ENCODE data around the gene PLEKHA6. TPM values are rescaled to one million over a fixed set of nuclear protein-coding genes. Genes with fewer than 3 reads are reported as not detected.
"Not testable (repeated sequence)": the region's sequence is repeated elsewhere in the genome, so short reads cannot be mapped to it uniquely, and the experiment has no call there.

PLEKHA6 gene
- total RNA-seq, 2 experiments from 2014 or later = 0.23 to 0.25 TPM

DNA sequence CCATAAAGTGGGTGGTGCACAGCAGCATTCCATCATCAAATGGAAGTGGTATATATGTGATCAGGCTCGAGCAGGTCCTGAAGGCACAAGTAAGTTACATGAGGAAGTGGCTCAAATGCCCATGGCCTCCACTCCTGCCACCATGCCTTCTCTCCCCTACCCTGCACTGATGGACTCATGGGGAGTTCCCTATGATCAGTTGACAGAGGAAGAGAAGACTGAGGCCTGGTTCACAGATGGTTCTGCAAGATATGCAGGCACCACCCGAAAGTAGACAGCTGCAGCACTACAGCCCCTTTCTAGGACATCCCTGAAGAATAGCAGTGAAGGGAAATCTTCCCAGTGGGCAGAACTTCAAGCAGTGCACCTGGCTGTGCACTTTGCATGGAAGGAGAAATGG, 121.2 kb downstream of the PLEKHA6 start:
- CTCF ChIA-PET, POLR2A ChIA-PET: not testable (repeated sequence)

DNA sequence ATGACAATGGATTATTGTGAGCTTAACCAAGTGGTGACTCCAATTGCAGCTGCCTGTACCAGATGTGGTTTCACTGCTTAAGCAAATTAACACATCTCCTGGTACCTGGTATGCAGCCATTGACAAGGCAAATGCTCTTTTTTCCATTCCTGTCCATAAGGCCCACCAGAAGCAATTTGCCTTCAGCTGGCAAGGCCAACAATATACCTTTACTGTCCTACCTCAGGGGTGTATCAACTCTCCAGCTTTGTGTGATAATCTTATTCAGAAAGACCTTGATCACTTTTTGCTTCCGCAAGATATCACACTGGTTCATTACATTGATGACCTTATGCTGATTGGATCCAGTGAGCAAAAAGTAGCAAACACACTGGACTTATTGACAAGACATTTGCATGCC, 122.2 kb downstream of the PLEKHA6 start:
- CTCF ChIA-PET, POLR2A ChIA-PET: not testable (repeated sequence)

DNA sequence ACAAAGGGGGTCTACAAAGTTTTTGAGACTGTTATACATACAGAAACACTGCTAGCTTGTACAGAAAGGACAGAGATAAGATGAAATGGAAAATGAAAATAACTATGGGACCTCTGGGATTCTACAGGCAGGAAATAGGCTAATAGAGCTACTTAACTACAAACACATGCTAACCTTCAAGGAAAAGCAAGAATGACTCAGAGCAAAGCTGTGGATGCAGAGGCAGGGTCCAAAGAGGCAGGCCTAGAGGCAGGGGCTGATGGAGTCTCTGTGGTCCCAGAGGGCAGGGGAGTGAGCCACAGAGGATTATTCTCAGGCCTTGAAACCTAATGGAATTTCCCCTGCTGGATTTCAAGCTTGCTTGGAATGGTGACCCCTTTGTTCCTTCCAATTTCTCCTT, 127.2 kb downstream of the PLEKHA6 start:
- ChIA-PET POLR2A (no interaction called here), CTCF (no interaction called here)

DNA sequence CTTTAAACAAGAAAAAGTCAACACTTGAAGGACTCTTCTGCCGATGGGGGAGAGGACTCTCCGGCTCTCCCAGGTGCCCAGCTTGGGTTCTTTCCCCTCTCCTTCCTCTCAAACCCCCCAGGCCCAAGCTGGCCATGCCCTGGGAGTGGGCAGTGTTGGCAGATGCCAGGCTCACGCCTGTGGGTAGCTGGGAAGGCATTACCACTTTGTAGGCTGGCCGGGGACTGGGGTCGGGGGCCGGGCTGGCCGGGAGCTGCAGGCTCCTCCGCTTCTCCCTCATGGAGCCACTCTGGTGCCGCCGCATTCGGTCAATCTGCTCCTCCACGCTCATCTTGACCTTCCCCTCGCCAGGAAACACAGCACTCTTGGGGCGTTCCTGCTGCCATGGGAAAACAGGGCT, 129.5 kb downstream of the PLEKHA6 start:
- POLR2A ChIA-PET = no interaction called here
- CTCF ChIA-PET = interaction anchor here (0.6 to 1.0 kb wide), 2 partner anchors 23 to 26 kb away, joined by 3 to 4 read pairs; no protein-coding TSS in a partner anchor

DNA sequence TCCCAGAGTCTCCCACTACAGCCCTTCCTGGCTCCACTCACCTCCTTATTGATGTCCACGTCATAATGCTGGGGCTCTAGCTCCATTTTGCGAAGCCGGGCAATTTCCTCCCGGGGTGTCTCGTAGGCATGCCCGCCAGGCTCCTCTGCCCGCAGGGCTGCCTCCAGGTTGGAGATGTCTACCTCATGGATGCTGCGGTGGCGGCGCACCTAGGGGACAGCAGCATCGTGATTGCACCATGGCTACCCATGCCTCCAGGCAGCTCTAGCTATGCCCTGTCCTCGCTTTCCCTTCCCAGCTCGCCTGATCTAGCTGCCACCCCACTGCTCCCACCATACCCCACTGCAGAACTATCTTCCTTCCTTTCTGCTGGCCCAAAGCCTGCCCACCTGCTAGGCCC, 130.8 kb downstream of the PLEKHA6 start:
- POLR2A ChIA-PET = no interaction called here
- CTCF ChIA-PET = no interaction called here

DNA sequence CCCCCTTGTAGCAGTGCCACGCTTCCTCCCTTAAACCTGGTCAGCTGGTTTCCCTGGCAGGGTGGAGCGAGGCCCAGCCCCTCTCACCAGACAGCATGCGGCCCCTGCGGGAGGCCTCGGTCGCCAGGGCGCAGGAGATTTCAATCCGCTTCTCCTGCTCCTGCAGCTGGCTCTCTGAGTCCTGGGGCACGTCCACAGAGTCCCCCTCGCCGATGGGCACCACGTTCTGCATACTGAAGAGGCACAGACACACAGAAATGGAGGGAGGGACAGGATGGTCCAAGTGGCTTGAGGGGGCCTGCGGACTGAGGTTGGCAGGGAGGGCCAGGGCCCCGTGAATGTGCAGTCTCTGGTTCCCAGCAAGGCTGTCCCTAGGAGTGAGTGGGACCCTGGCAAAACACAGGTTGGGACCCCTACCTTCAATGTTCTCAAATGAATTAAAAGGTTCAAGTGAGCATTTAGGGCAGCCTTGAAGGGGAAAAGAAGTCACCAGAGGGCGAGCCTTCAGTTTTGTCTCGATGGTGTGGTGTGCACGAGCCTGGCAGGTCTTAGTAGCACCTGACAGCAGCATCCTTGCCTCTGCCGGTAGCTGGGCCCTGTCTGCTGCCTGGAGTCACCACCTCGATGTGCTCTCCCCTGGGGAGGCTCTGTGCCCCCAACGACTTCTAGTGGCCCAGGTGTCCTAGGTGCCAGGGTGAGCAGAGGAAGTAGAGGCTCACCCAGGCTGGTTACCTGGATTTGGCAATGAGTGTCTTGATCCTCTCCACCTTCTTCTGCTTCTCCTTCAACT, 131.5 kb downstream of the PLEKHA6 start:
- ChIA-PET CTCF (interaction anchor here (1.1 kb wide), 1 partner anchor 21 kb away, joined by 6 read pairs; no protein-coding TSS in a partner anchor), POLR2A (no interaction called here)

DNA sequence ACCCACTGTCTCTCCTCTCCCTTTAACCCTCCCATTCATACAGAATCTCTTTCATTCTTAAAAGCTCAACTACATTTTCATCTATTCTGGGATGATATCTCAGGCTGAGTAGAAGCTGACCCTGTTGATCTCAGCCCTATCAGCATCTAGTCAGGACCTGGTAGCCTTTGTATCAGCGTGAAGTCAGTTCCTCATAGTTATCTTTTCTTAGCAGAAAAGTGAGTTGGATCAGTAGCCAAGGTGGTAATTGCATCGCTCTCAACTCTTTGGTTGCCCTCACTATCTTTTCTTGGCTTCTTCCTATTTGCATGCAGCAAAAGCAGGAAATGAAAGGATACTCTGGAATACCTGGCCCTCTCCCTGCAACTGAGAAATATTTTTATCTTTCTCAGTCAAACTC, 132.4 kb downstream of the PLEKHA6 start:
- ChIA-PET CTCF (interaction anchor here (1.1 kb wide), 1 partner anchor 20 kb away, joined by 6 read pairs; no protein-coding TSS in a partner anchor), POLR2A (no interaction called here)

DNA sequence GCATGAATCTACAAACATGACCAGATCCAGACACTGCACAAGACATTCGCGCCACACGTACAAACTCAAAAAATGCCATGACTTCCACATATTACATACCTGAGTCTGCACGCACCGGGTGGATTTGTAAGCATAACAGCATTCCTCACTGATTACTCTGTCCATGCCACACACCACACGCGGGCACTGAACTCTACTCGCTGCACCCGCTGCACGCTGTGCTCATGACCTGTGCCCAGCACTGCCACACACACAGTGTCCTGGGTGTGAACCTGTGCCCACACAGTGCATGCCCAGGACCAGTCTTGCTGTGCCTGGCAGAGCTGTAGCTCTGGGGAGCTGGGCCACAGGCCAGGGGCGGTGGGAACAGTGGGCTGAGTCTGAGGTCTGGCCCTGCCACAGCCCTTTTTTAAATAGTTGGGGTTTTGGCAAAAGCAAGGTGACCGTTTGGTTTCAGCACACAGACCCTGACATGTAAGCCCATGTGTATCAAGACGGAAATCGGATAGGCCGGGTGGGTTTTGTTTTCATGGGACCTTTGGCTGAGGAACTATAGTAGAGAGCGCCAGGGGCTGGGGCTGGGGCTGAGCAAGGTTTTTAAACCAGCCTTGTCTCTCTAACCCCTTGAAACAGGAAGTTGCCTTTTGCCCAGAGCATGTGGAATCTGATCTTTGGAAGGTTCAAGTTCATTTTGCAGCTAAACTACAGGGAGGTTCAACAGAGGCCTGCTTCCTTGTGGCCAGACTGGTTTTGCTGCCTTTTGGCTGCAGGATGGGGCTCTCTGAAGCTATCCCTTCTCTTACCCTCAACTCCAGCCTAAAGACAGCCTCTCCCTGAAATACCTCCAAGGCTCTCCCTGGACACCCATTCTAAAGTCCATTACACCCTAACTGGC, 133.6 kb downstream of the PLEKHA6 start:
- ChIA-PET POLR2A (no interaction called here), CTCF (no interaction called here)

DNA sequence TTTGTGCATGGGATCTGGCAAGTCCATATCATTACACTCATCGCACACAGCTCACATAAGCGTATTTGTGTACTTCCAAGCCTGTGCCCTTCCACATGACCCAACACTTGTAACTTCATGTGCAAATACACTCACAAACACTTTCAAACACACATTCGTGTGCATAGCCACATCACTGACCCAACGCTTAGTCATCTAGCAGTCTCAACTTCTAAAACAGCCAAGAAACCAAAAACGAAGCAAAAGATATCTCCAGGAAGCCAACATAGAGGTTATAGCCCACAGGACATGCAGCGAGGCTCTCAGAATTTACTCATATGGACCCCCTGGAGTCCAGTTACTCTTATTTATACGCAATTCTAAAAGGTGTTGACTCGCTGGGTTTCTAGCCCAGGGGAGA, 135.1 kb downstream of the PLEKHA6 start:
- POLR2A ChIA-PET = no interaction called here
- CTCF ChIA-PET = no interaction called here

DNA sequence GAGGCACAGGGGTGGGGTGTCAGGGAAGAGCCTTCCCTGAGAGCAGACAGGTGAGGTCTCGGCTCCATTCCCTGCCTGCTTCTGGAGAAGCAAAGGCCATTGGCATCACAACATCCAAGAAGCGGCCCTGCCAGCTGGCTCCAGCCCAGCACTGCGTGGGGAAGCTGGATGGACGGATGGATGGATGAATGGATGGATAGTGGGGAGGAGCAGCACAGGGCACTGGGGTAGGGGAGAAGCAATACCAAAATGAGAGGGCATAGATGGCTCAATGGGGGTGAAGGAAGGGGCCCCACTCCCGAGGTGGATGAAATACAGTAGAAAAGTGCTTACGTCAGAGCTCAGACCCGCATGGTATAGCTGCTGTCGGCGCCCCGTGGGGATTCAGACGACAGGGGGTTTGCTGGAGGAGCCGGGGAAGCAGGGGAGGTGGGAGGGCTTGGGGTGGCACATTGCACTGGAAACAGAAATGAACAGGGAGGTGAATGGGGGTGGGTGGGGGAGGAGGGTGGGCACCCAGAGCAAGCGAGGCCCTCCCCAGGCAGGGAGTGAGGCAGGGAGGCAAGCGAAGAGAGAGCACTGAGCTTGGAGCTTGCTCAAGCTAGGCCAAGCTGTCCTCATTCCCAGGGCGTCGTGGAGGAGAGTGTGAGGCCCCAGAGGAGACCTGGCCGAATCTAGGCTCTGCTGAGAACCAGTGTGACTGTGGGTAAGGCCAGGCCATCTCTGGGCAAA, 136.4 kb downstream of the PLEKHA6 start:
- ChIA-PET CTCF (no interaction called here), POLR2A (no interaction called here)

DNA sequence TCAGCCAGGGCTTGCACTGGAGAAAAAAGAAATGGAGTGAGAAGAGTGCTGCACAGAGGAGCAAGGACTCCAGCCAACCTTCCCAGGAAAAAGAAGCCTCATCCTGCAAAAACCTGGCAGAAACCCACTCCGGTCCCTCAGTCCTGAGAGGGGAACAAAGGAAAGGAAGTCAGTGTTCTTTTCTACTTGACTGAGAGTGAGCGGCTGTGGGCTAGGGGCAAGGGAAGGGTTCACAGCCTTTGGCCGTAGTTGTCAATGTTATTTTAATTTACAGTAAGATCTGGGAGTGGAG, 137.0 kb downstream of the PLEKHA6 start:
- CTCF ChIA-PET = no interaction called here
- POLR2A ChIA-PET = no interaction called here

DNA sequence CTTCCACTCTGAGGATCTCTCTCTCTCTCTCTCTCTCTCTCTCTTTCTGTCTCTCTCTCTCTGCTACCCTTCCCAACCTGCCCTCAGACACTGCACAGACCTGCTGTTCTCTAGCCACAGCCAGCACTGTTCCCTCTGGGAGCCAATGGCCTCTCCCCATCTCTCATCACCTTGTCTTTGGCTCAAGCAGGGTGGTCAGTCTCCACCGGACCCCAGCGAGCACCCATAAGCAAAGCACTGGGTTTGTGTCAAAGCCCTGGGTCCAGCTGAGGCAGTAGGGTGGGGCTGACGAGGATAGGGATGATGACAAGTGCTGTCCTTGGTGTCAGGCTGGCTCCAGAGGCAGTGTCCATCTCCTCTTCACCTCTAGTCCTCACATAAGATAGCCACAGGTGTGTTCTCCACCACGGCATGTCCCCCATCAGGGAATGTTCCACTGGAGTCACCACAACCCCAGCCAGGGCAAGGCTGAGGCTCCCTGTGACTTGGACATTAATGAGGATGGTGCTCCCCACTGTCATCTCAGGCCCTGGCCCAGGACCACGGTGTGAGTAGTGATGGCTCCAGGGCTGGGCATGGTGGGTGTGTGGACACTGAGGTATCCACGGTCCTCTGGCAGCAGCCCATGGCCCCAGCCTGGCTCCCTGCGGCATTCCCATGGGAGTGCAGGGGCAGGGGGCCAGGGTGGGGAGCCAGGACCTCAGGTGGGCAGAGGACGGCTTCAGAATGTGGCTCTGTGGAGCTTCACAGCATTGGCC, 137.5 kb downstream of the PLEKHA6 start:
- CTCF ChIA-PET = no interaction called here

DNA sequence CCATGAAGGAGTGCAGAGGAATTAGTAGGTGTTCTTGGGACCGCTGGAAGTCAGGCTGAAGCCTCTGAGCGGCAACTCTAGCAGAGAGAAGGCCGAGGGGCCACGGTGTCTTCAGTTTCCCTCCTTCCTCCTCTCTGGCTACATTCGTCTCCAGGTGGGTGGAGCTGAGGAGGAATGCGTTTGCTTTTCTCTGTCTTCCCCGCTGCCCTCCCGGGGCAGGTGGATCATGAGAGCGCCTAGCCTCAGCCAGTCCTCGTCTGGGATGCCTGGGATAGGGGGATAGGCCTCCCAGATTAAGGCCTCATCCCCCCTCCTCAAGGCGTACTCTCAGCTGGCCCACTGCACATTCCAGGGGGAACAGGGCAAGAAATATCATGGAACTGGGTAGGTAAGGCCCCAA, 138.5 kb downstream of the PLEKHA6 start:
- ChIA-PET POLR2A (no interaction called here), CTCF (no interaction called here)

More for the DNA sequence above, 137.5 kb downstream of the PLEKHA6 start:
- POLR2A ChIA-PET = no interaction called here

DNA sequence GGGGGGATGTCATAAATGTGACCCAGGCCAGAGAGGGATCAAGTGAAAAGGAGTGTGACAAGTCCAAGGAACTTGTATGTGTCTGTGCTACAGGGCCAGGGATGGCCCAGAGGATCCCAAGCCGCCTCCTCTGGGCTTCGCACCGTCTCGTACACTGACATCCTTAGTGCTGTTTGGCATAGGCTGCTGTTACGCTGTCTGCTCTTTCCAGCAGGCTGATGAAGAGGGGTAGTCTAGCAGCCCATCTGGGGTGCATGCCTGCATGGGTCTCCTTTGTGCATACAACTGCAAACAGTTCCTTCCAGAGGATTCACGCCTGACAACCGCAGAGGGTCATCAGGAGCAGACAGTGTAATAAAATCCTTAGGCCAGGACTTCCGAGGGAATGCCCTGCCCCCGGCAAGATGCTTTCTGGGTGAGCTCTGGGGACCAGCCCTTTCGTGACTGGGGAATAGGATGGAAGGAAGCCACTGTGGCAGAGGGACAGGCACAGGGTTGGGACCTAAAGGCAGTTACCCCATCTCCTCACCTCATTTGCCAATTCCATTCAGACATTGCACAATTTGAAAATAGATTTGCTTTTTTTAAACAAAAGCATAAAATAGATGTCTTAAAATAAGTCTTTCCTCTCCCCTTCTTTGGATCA, 139.6 kb downstream of the PLEKHA6 start:
- ChIA-PET CTCF (no interaction called here), POLR2A (no interaction called here)

DNA sequence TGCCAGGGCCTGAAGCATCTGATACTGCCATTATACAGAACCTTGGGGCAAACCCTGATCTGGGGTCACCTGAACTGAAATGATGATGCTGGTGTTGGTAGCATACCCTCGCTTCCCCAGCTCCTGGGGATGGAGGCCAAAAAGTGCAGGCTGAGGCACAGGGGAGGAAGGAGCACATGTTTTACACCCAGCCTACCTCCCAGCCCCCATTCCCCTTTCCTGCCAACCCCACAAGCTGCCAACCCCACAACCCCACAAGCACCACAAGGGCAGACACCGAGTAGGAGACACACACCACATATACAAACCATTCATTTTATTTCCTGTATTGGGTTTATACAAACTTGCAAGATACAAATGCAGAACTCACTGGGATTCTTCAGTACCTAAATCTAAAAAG, 141.2 kb downstream of the PLEKHA6 start:
- ChIA-PET CTCF (no interaction called here), POLR2A (no interaction called here)

DNA sequence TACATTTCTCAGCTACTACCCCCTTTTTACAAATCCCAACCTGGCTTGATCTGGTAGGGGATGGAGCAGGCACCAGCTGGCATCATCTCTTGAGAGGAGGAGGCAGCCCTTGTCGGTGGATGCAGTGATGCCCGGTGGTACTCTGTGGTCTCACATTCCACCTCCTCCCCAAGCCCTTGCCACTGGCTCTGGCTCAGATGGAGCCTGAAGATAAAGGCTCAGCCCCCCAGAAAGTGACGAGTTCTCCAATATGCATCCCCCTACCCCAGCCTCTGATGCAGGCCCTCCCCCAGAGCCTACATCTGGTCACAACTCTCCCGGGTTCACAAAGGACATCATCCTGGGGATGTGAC, 142.1 kb downstream of the PLEKHA6 start:
- ChIA-PET POLR2A (no interaction called here), CTCF (no interaction called here)

DNA sequence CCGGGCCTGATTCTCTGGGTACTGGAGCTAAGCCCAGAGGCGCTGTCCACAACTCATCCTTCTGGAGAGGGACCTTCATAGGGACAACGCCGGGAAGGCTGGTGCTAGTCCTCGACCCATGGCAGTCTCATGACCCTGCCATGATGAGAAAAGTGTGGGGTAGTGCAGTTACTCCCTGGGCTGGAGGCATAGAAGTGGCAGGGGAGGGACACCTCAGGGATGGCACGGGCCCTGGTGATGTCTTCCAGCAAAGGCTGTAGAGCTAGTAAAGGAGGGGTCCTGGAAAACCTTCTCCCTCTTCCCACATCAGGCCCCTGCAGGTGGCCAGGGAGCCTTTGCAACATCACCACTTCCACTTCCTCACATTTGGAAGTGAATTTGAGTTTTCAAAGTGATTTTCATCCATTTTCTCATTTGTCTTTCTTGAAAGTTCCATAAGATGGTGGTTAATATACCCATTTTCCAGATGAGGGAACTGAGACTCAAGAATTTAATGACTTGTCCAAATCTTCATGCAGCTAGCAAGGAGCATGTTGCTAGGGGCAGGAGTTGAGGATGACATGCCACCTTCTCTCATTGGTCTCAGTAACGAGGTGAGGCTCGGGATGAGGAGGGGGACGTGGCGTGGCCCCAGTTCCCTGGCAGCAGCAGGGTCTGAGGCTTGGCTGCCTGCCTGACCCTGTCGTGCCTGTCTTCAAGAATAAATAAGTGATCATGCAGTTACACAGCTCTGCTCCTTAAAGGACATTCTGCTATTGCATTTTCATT, 142.7 kb downstream of the PLEKHA6 start:
- ChIA-PET POLR2A (no interaction called here), CTCF (no interaction called here)

DNA sequence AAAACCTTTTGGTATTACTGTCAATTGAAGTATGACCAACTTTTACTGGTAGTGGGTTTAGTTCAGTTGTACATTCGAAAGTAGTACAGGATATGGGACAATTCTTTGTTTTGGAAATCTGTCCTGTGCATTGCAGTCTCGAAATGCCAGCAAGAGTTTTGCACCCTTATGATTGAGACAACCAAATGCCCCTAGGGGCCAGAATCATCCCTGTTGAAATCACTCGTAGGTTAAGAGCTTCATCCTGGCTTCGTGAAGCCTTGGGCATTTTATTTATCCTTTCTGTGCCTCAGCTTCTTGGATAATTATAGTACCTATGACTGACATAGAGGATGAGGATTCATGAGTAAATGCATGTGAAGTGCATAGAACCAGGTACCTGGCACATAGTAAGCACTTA, 143.5 kb downstream of the PLEKHA6 start:
- POLR2A ChIA-PET = no interaction called here
- CTCF ChIA-PET = no interaction called here

All from activated CD8-positive, alpha-beta memory T cell treated with anti-CD3 and anti-CD28 coated beads for 36 hours (primary cell).